Measurements from ENCODE around the gene JAZF1.

Gene JAZF1

DNA sequence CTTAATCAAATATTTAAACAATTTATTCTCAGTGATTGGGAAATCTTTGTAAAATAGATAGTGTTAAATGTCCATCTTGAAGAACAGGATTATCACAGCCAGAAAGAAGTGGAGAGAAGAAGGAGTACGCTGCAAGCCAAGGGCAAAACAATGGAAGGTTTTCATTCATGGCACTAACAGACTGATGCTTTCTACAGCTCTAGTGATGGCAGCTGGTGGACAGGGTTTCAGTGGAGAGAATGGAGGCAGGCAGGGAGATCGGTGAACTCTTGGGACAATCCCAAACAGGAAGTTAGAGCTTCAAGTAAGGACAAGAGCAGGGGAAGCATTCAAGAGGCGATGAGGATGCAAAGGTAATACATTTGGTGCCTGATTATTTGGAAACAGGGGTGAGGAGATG, 207.0 kb downstream of the JAZF1 start:
- Histone ChIP-seq H3K4ac (ENCODE audit: low read length) (no peak overlapping the region), H2BK12ac (ENCODE audit: low read length) (no peak overlapping the region), H2AFZ (ENCODE audit: low read length) (no peak overlapping the region), H3K36me3 (replicated peaks in 1 of 2; ENCODE audit: control insufficient read depth in 2 of 2, insufficient read depth in 2 of 2, low read length in 2 of 2) (no peaks in the 10 kb centered on the region), H3K27ac (replicated peaks; ENCODE audit: low read length) (no peak overlapping the region), H3K23ac (ENCODE audit: low read depth, low read length, poor library complexity) (no peak overlapping the region), H3K79me1 (ENCODE audit: low read depth, low read length) (no peaks in the 10 kb centered on the region), H4K91ac (ENCODE audit: low read depth, low read length, poor library complexity) (no peak overlapping the region), H3K9ac (ENCODE audit: low read depth, low read length, poor library complexity) (no peak overlapping the region), H3K14ac (ENCODE audit: low read length) (no peak overlapping the region), H2BK15ac (ENCODE audit: low read length) (no peak overlapping the region), H3K27me3 (ENCODE audit: control insufficient read depth in 3 of 3, insufficient read depth in 3 of 3, low read depth in 1 of 3, low read length in 3 of 3) (peaks cover 0 to 11% (median 0%) of the 10 kb centered on the region in 3 experiments), H3K4me1 (ENCODE audit: control insufficient read depth in 2 of 2, insufficient read depth in 1 of 2, low read depth in 1 of 2, low read length in 2 of 2) (no peaks in the 10 kb centered on the region), H3K18ac (ENCODE audit: low read length) (no peak overlapping the region), H3K9me3 (replicated peaks in 1 of 2; ENCODE audit: control insufficient read depth in 2 of 2, insufficient read depth in 1 of 2, low read depth in 1 of 2, low read length in 2 of 2) (no peaks in the 10 kb centered on the region), H2AK5ac (ENCODE audit: low read depth, low read length) (no peak overlapping the region), H2BK5ac (ENCODE audit: low read length) (no peak overlapping the region), H3K4me3 (ENCODE audit: low read length in 2 of 2) (no peak overlapping the region), H3K4me2 (ENCODE audit: insufficient read depth, low read length, poor library complexity, severe bottlenecking) (no peak overlapping the region), H4K8ac (ENCODE audit: low read depth, low read length) (no peak overlapping the region), H2BK120ac (ENCODE audit: low read depth, low read length) (no peak overlapping the region)
- WGBS, 2 donors (ENCODE audit: extremely low coverage in 2 of 2, insufficient read length in 2 of 2, insufficient replicate concordance in 1 of 2) = no CpG with 5 or more reads among the region's 3 CpGs
- DNase-seq (ENCODE audit: low spot score) = no peak

DNA sequence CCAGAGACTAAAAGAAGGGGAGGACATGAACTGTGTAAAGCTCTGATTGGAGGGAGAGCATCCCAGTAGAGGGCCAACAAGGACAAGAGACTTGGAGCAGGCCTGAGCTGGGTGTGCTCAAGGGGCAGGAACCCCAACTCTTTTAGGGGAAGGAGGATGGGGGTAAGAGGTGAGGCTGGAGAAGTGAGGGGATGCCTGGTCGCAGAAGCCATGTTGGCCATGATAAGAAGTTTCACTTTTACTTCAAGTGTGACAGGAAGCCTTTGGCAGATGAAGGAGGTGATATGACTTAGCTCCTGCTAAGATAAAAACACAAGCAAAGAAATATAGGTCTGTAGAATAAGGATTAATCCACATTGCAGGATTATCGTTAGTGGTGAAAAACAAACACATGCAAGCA, 208.3 kb downstream of the JAZF1 start:
- H2BK5ac ChIP-seq (ENCODE audit: low read length) = no peak overlapping the region
- no peak overlapping the region for H3K27ac ChIP-seq (replicated peaks; ENCODE audit: low read length)
- H3K9ac ChIP-seq (ENCODE audit: low read depth, low read length, poor library complexity) = no peak overlapping the region
- no peak overlapping the region for H2BK12ac ChIP-seq (ENCODE audit: low read length)
- H3K79me1 ChIP-seq (ENCODE audit: low read depth, low read length) = no peaks in the 10 kb centered on the region
- H3K4ac ChIP-seq (ENCODE audit: low read length) = no peak overlapping the region
- H3K9me3 ChIP-seq (replicated peaks in 1 of 2; ENCODE audit: control insufficient read depth in 2 of 2, insufficient read depth in 1 of 2, low read depth in 1 of 2, low read length in 2 of 2) = no peaks in the 10 kb centered on the region
- no peak overlapping the region for H3K4me2 ChIP-seq (ENCODE audit: insufficient read depth, low read length, poor library complexity, severe bottlenecking)
- no peak overlapping the region for H2AK5ac ChIP-seq (ENCODE audit: low read depth, low read length)
- H3K23ac ChIP-seq (ENCODE audit: low read depth, low read length, poor library complexity) = no peak overlapping the region
- no peak overlapping the region for H3K18ac ChIP-seq (ENCODE audit: low read length)
- H3K4me3 ChIP-seq (ENCODE audit: low read length in 2 of 2) = no peak overlapping the region
- no peaks in the 10 kb centered on the region for H3K36me3 ChIP-seq (replicated peaks in 1 of 2; ENCODE audit: control insufficient read depth in 2 of 2, insufficient read depth in 2 of 2, low read length in 2 of 2)
- H3K27me3 ChIP-seq (ENCODE audit: control insufficient read depth in 3 of 3, insufficient read depth in 3 of 3, low read depth in 1 of 3, low read length in 3 of 3) = peaks cover 0 to 12% (median 0%) of the 10 kb centered on the region in 3 experiments
- H2BK15ac ChIP-seq (ENCODE audit: low read length) = no peak overlapping the region
- no peak for DNase-seq (ENCODE audit: low spot score)
- no peak overlapping the region for H4K91ac ChIP-seq (ENCODE audit: low read depth, low read length, poor library complexity)
- no peak overlapping the region for H4K8ac ChIP-seq (ENCODE audit: low read depth, low read length)
- no peaks in the 10 kb centered on the region for H3K4me1 ChIP-seq (ENCODE audit: control insufficient read depth in 2 of 2, insufficient read depth in 1 of 2, low read depth in 1 of 2, low read length in 2 of 2)
- no peak overlapping the region for H3K14ac ChIP-seq (ENCODE audit: low read length)
- no peak overlapping the region for H2BK120ac ChIP-seq (ENCODE audit: low read depth, low read length)
- WGBS, 2 donors (ENCODE audit: extremely low coverage in 2 of 2, insufficient read length in 2 of 2, insufficient replicate concordance in 1 of 2) = no CpG with 5 or more reads among the region's 2 CpGs
- no peak overlapping the region for H2AFZ ChIP-seq (ENCODE audit: low read length)

DNA sequence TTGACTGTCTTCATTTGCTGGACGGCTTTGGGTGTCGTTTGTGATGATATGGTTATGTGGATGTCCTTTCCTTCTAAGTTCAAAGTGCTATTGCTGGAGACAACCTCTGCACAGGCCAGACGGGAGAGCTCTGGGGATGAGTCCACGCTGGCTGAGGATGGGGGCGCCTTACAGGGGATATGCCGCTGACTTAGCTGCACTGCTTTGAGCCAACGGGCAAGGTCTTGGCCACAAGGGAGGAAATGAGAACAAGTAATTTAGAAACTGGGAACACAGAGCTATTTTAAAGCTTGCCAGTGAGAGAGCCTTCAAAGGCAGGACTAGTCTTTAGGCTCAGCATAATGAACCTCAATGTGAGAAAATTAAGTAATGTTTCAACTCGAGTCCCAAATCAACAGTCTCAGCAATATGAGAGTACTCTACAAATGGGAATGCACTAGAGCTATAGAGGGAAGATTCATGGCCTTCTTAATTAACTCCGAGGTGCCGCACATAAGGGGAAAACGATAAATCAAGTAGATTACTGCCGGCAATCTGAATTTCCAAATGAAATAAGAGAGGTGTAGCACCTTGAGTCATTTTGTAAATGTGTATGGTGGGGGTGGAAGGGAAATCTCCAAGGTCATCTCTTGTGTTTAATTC, 209.3 kb downstream of the JAZF1 start:
- Histone ChIP-seq H4K91ac (ENCODE audit: low read depth, low read length, poor library complexity) (no peak overlapping the region), H3K14ac (ENCODE audit: low read length) (no peak overlapping the region), H3K18ac (ENCODE audit: low read length) (no peak overlapping the region), H3K23ac (ENCODE audit: low read depth, low read length, poor library complexity) (no peak overlapping the region), H3K36me3 (replicated peaks in 1 of 2; ENCODE audit: control insufficient read depth in 2 of 2, insufficient read depth in 2 of 2, low read length in 2 of 2) (no peaks in the 10 kb centered on the region), H2BK5ac (ENCODE audit: low read length) (no peak overlapping the region), H2BK15ac (ENCODE audit: low read length) (no peak overlapping the region), H3K9me3 (replicated peaks in 1 of 2; ENCODE audit: control insufficient read depth in 2 of 2, insufficient read depth in 1 of 2, low read depth in 1 of 2, low read length in 2 of 2) (no peaks in the 10 kb centered on the region), H3K4me1 (ENCODE audit: control insufficient read depth in 2 of 2, insufficient read depth in 1 of 2, low read depth in 1 of 2, low read length in 2 of 2) (no peaks in the 10 kb centered on the region), H4K8ac (ENCODE audit: low read depth, low read length) (no peak overlapping the region), H2BK120ac (ENCODE audit: low read depth, low read length) (no peak overlapping the region), H3K27me3 (ENCODE audit: control insufficient read depth in 3 of 3, insufficient read depth in 3 of 3, low read depth in 1 of 3, low read length in 3 of 3) (peaks cover 0 to 20% (median 0%) of the 10 kb centered on the region in 3 experiments), H3K9ac (ENCODE audit: low read depth, low read length, poor library complexity) (no peak overlapping the region), H3K4ac (ENCODE audit: low read length) (no peak overlapping the region), H3K27ac (replicated peaks; ENCODE audit: low read length) (no peak overlapping the region), H2AK5ac (ENCODE audit: low read depth, low read length) (no peak overlapping the region), H2AFZ (ENCODE audit: low read length) (no peak overlapping the region), H3K4me3 (ENCODE audit: low read length in 2 of 2) (no peak overlapping the region), H3K4me2 (ENCODE audit: insufficient read depth, low read length, poor library complexity, severe bottlenecking) (no peak overlapping the region), H2BK12ac (ENCODE audit: low read length) (no peak overlapping the region), H3K79me1 (ENCODE audit: low read depth, low read length) (no peaks in the 10 kb centered on the region)
- DNase-seq (ENCODE audit: low spot score) = no peak
- no CpG with 5 or more reads among the region's 12 CpGs for WGBS, 2 donors (ENCODE audit: extremely low coverage in 2 of 2, insufficient read length in 2 of 2, insufficient replicate concordance in 1 of 2)

DNA sequence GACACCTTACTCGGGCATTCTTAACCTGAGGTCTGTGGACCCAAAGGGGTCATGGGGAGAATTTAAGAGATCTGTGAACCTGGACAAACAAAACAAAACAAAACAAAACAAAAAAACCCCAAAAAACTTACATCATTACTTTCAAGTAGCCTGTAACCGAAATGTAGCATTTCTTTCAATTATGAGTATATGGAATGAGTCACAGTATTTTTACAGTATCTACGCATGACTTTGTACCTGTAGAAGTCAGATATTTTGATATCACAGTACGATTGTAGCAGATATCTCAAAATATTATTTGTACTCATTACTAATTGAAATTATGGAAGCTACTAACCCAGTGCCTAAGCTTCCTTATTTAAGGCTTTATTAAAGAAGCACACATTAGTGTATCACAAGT, 210.2 kb downstream of the JAZF1 start:
- H4K91ac ChIP-seq (ENCODE audit: low read depth, low read length, poor library complexity) = no peak overlapping the region
- no peak overlapping the region for H2AK5ac ChIP-seq (ENCODE audit: low read depth, low read length)
- WGBS, 2 donors (ENCODE audit: extremely low coverage in 2 of 2, insufficient read length in 2 of 2, insufficient replicate concordance in 1 of 2) = no CpG with 5 or more reads among the region's 4 CpGs
- no peak overlapping the region for H3K4me3 ChIP-seq (ENCODE audit: low read length in 2 of 2)
- no peaks in the 10 kb centered on the region for H3K36me3 ChIP-seq (replicated peaks in 1 of 2; ENCODE audit: control insufficient read depth in 2 of 2, insufficient read depth in 2 of 2, low read length in 2 of 2)
- H2BK5ac ChIP-seq (ENCODE audit: low read length) = no peak overlapping the region
- no peak overlapping the region for H3K27ac ChIP-seq (replicated peaks; ENCODE audit: low read length)
- H2BK15ac ChIP-seq (ENCODE audit: low read length) = no peak overlapping the region
- H3K4me1 ChIP-seq (ENCODE audit: control insufficient read depth in 2 of 2, insufficient read depth in 1 of 2, low read depth in 1 of 2, low read length in 2 of 2) = no peaks in the 10 kb centered on the region
- no peak overlapping the region for H2BK120ac ChIP-seq (ENCODE audit: low read depth, low read length)
- no peak overlapping the region for H3K18ac ChIP-seq (ENCODE audit: low read length)
- no peak overlapping the region for H3K4me2 ChIP-seq (ENCODE audit: insufficient read depth, low read length, poor library complexity, severe bottlenecking)
- DNase-seq (ENCODE audit: low spot score) = no peak
- no peaks in the 10 kb centered on the region for H3K9me3 ChIP-seq (replicated peaks in 1 of 2; ENCODE audit: control insufficient read depth in 2 of 2, insufficient read depth in 1 of 2, low read depth in 1 of 2, low read length in 2 of 2)
- no peak overlapping the region for H3K9ac ChIP-seq (ENCODE audit: low read depth, low read length, poor library complexity)
- H3K23ac ChIP-seq (ENCODE audit: low read depth, low read length, poor library complexity) = no peak overlapping the region
- H3K14ac ChIP-seq (ENCODE audit: low read length) = no peak overlapping the region
- H3K27me3 ChIP-seq (ENCODE audit: control insufficient read depth in 3 of 3, insufficient read depth in 3 of 3, low read depth in 1 of 3, low read length in 3 of 3) = peaks cover 0 to 24% (median 0%) of the 10 kb centered on the region in 3 experiments
- no peak overlapping the region for H3K4ac ChIP-seq (ENCODE audit: low read length)
- no peak overlapping the region for H2AFZ ChIP-seq (ENCODE audit: low read length)
- no peak overlapping the region for H4K8ac ChIP-seq (ENCODE audit: low read depth, low read length)
- H3K79me1 ChIP-seq (ENCODE audit: low read depth, low read length) = no peaks in the 10 kb centered on the region
- no peak overlapping the region for H2BK12ac ChIP-seq (ENCODE audit: low read length)
